Measurements from ENCODE around the gene CSK. TPM values are rescaled to one million over a fixed set of nuclear protein-coding genes. Genes with fewer than 3 reads are reported as not detected.

The CSK gene
- total RNA-seq, 1 experiment from 2014 or later = 103 TPM

DNA sequence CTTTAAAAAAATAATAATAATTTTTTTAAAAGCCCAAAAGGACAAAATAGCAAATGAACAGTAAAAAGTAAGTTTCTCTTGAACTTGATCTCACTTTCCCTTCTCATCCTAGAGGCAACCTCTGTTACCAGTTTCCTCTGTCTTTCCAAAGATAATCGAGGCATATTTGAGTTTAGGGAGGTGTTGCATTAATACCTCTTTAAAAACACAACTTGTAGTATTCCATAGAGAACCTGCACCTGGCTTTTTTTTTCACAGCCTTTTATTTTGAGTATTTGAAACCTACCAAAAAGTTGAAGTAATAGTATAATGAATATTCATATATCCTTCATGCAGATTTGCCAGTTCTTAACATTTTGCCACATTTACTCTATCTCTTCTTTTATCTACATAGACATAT lies 9.1 kb downstream of the CSK start:
- H3K27me3 ChIP-seq (replicated peaks; ENCODE audit: insufficient read depth, low read depth, low read length, poor library complexity) = no peaks in the 10 kb centered on the region
- CTCF ChIA-PET = no interaction called here
- H3K9me3 ChIP-seq (ENCODE audit: low read depth, low read length, poor library complexity, severe bottlenecking) = no peaks in the 10 kb centered on the region
- no TSS peak for BruUV-seq (replicated peaks)
- H3K4me1 ChIP-seq (ENCODE audit: insufficient read depth, low read length, poor library complexity, severe bottlenecking) = peaks cover 46% of the 10 kb centered on the region
- H3K27ac ChIP-seq (ENCODE audit: low read depth, low read length, poor library complexity, severe bottlenecking) = peak overlapping the region; percentile 42
- POLR2A ChIA-PET (ENCODE audit: low non-redundant PET) = no interaction called here
- no peak for TF ChIP-seq EZH2 (IDR thresholded peaks at IDR 0.05; ENCODE audit: borderline replicate concordance, low read depth, low read length, poor library complexity, severe bottlenecking)
- TF ChIP-seq, protein P1, sequence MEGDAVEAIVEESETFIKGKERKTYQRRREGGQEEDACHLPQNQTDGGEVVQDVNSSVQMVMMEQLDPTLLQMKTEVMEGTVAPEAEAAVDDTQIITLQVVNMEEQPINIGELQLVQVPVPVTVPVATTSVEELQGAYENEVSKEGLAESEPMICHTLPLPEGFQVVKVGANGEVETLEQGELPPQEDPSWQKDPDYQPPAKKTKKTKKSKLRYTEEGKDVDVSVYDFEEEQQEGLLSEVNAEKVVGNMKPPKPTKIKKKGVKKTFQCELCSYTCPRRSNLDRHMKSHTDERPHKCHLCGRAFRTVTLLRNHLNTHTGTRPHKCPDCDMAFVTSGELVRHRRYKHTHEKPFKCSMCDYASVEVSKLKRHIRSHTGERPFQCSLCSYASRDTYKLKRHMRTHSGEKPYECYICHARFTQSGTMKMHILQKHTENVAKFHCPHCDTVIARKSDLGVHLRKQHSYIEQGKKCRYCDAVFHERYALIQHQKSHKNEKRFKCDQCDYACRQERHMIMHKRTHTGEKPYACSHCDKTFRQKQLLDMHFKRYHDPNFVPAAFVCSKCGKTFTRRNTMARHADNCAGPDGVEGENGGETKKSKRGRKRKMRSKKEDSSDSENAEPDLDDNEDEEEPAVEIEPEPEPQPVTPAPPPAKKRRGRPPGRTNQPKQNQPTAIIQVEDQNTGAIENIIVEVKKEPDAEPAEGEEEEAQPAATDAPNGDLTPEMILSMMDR (conservative IDR thresholded peaks at IDR 0.05; ENCODE audit: low read depth, low read length) = no peak
- no peak for DNase-seq (ENCODE audit: low spot score)
- H3K36me3 ChIP-seq (ENCODE audit: insufficient read depth, low read length, poor library complexity, severe bottlenecking) = peaks cover 8% of the 10 kb centered on the region
- no peak overlapping the region for H3K4me3 ChIP-seq (ENCODE audit: low read depth, low read length, poor library complexity, severe bottlenecking)
- intact Hi-C loops (cut with micrococcal nuclease; ENCODE audit: unreplicated experiment) = no loop called here

DNA sequence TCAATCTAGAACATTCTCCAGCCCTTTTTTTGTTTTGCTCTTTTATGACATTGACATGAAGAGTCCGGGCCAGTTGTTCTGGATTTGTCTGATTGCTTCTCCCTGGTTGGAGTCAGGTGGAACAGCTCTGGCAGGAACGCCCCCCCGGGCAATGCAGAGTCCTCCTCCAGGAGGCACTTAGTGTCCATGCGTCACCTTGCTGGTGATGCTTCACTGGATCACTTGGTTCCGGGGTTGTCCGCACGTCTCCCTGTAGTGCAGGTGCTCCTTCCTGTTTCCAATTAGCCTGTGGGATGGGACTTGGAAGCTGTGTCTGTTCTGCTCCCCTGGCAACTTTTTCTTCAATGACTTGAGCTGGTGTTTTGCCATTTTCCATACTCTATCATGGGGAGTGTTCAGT lies 9.8 kb downstream of the CSK start:
- H3K9me3 ChIP-seq (ENCODE audit: low read depth, low read length, poor library complexity, severe bottlenecking) = no peaks in the 10 kb centered on the region
- CTCF ChIA-PET = no interaction called here
- H3K4me1 ChIP-seq (ENCODE audit: insufficient read depth, low read length, poor library complexity, severe bottlenecking) = peaks cover 41% of the 10 kb centered on the region
- no peak overlapping the region for H3K27ac ChIP-seq (ENCODE audit: low read depth, low read length, poor library complexity, severe bottlenecking)
- H3K36me3 ChIP-seq (ENCODE audit: insufficient read depth, low read length, poor library complexity, severe bottlenecking) = peaks cover 8% of the 10 kb centered on the region
- intact Hi-C loops (cut with micrococcal nuclease; ENCODE audit: unreplicated experiment) = no loop called here
- H3K4me3 ChIP-seq (ENCODE audit: low read depth, low read length, poor library complexity, severe bottlenecking) = no peak overlapping the region
- no peaks in the 10 kb centered on the region for H3K27me3 ChIP-seq (replicated peaks; ENCODE audit: insufficient read depth, low read depth, low read length, poor library complexity)
- no TSS peak for BruUV-seq (replicated peaks)
- DNase-seq (ENCODE audit: low spot score) = no peak
- TF ChIP-seq EZH2 (IDR thresholded peaks at IDR 0.05; ENCODE audit: borderline replicate concordance, low read depth, low read length, poor library complexity, severe bottlenecking) = no peak
- TF ChIP-seq, protein P1 (conservative IDR thresholded peaks at IDR 0.05; ENCODE audit: low read depth, low read length) = no peak
- POLR2A ChIA-PET (ENCODE audit: low non-redundant PET) = no interaction called here

DNA sequence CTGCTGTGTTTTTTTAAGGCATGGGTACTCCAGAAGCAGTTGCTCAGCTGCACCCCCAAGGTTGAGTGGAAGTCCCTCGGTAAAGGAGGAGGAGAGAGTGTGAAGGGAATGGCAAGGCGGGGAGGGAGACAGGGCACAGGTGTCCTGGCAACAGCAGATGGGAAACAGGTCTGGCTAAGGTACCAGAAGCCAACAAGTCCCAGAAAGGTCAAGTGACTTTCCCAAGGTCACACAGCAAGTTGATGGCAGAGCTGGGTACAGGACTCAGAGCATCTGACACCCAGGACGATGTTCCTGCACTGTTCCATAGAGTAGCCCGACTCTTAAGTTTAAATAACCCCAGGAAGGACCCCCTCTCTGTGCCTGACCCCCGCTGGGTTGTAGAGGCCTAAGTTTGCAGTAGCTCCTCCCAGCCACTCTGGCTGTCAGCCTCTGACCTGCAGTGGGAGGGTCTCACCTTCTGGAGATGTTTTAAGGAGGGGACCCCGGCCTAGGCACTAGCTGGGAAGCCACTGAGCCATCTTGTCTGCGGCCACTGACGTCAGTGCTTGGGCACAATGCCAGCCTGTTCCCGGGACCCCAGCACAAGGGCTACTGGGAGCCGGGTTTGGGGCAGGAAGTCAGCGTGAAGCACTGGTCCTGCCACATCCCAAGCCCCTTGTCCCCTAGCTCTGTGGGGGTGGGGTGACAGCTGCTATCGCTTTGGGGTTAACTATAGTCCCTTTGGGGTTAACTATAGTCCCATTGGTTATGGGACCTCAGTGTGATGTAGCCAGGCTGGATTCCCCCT lies 10.5 kb downstream of the CSK start:
- ChIA-PET CTCF (interaction anchor here (0.6 kb wide), 1 partner anchor 14 kb away, joined by 3 read pairs; no protein-coding TSS in a partner anchor), POLR2A (ENCODE audit: low non-redundant PET) (no interaction called here)
- H3K4me3 ChIP-seq (ENCODE audit: low read depth, low read length, poor library complexity, severe bottlenecking) = no peak overlapping the region
- peaks cover 34% of the 10 kb centered on the region for H3K4me1 ChIP-seq (ENCODE audit: insufficient read depth, low read length, poor library complexity, severe bottlenecking)
- TF ChIP-seq, protein P1 (conservative IDR thresholded peaks at IDR 0.05; ENCODE audit: low read depth, low read length) = no peak
- TF ChIP-seq EZH2 (IDR thresholded peaks at IDR 0.05; ENCODE audit: borderline replicate concordance, low read depth, low read length, poor library complexity, severe bottlenecking) = no peak
- H3K36me3 ChIP-seq (ENCODE audit: insufficient read depth, low read length, poor library complexity, severe bottlenecking) = peaks cover 8% of the 10 kb centered on the region
- H3K27ac ChIP-seq (ENCODE audit: low read depth, low read length, poor library complexity, severe bottlenecking) = no peak overlapping the region
- BruUV-seq (replicated peaks) = no TSS peak
- no peaks in the 10 kb centered on the region for H3K27me3 ChIP-seq (replicated peaks; ENCODE audit: insufficient read depth, low read depth, low read length, poor library complexity)
- no peaks in the 10 kb centered on the region for H3K9me3 ChIP-seq (ENCODE audit: low read depth, low read length, poor library complexity, severe bottlenecking)
- intact Hi-C loops (cut with micrococcal nuclease; ENCODE audit: unreplicated experiment) = no loop called here
- DNase-seq (ENCODE audit: low spot score) = no peak
